NCI-H128 (cell line): ENCODE results near the gene ZNF813.

Source experiments
- DNase-seq: peaks from one replicate; lab custom pipeline; 2025; ENCODE audit not compliant: unreplicated experiment; lab: John Stamatoyannopoulos, UW

ZNF813 gene

DNA sequence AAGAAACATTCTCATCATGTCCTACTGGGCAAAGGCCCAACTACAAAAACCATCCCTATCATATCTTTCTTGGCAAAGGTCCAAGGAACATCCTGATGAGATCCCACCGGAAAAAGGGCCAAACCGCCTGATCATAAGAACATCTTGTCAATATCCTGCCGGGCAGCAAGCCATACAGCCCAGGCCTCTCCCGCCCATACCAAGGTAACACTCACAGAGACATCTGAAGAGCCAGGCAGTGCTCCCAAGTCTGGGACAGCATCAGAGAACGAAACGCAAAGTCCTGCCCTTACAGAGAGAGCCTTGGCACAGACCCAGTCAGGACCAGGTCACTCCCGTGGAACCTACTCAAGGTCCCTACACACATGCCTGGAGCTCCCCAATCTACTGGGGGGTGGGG lies 51.9 kb downstream of the ZNF813 start:
- DNase-seq = no peak

DNA sequence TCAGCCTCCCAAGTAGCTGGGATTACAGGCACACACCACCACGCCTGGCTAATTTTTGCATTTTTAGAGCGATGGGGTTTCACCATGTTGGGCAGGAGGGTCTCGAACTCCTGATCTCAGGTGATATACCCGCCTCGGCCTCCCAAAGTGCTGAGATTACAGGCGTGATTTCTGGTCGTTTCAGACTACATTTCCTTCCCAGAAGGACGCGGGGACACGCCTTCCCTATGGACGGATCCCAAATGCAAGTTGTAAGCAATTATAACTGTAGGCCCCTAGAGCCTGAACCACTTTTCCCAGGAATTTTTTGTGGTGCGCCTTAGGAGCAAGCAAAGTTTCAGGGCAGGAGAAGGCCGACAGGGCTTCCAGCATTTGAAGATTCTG lies 52.6 kb downstream of the ZNF813 start:
- no peak for DNase-seq

DNA sequence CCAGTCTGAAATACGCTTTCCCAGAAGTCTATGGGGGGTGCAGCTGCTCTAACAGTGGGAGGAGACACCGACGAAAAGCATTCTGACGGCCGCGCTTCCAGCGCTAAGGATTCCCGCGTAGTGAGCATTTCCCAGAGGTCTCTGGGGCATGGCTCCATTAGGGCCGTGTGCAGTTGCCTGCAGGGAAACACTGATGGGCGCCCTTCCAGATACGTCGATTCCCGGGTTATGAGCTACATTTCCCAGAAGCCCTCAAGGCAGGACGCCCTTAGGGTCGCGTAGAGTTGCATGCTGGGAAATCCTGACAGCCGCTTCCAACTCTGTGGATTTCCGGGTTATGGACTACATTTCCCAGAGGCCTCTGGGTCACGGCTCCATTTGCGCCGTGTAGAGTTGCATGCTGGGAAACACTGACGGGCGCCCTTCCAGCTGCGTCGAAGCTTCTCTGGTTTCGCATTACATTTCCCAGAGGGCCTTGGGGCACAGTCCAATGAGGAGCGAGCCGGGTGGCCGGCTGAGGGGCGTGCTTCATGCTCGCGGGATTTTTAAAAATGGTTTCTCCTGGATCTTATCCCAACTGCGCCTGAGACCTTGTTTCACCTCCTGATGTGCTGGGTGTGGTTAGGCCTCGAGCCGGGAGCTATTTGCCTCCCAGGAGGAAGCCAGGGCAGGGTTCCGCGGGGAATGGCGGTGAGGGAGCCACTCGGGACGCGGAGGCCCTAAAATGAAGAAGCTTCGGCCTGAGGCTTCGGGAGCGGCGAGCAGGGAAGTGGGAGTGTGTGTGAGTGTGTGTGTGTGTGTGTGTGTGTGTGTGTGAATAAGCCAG lies 53.2 kb downstream of the ZNF813 start:
- DNase-seq = peak; percentile 95

DNA sequence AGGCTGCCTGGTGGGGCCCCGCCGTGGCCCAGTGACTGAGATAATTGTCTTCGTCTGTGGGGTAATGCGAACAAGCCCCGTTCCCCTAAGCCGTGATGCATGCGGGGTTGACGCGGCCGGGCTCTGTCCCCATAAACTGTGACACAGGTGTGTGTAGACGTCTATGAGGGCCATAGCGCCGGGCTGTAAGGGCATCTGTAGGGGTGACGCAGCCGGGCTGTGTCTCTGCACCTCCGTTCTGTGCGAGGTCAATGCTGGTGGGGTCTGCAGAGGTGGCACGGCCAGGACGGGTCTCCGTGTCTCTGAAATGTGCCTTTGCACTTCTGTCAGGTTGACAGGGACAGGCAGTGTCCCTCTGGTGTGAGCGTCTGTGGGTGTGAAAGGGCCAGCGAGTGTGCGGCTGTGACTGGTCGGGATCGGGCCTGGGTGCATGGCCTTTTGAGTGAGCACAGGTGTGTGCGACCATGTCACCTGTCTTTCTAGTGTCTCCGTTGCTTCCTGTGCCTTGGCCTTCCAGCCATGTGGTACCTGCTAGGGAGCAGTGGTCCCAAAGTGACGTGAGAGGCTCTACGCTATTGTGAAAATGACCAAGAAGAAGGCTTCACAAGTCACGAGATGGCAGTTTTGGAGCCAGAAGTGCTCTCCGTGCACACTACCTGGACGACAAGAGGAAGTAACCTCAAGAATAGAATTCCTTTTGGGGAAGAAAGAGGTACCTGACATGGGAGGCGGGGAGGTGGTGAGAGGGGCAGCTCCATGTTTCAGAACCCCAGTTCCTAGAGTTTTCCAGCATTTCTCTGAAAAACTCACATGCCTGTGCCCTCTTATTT lies 54.1 kb downstream of the ZNF813 start:
- DNase-seq = no peak

DNA sequence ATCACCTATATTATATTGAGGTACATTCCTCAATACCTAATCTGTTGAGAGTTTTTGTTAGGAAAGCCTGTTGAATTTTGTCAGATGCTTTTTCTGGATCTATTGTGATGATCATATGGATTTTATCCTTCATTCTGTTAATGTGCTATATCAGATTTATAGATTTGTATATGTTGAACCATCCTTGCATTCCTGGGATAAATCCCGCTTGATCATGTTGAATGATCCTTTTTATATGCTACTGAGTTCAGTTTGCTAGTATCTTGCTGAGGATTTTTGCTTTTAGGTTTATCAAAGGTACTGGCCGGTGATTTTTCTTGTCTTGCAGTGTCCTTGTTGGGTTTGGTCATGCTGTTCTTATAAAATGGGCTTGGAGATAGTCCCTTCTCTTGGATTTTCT lies 58.4 kb downstream of the ZNF813 start:
- no peak for DNase-seq

DNA sequence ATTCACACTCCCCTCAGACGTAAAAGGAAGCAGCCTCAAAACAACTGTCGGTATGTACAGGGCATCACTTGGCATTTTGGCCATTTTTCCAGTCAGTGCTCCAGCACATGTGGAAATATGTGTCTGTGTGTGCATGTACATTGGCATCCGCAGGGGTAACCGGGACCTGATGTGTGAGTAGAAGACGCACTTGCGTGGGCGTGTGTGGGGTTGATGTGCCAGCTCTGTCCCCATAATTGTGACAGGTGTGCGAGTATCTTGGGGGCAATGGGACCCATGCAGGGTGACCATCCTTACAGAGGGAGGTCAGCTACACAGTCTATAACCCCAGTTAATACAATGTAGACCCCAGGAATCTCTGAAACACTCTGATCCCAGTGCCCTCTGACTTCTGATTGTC lies 63.1 kb downstream of the ZNF813 start:
- DNase-seq = no peak

DNA sequence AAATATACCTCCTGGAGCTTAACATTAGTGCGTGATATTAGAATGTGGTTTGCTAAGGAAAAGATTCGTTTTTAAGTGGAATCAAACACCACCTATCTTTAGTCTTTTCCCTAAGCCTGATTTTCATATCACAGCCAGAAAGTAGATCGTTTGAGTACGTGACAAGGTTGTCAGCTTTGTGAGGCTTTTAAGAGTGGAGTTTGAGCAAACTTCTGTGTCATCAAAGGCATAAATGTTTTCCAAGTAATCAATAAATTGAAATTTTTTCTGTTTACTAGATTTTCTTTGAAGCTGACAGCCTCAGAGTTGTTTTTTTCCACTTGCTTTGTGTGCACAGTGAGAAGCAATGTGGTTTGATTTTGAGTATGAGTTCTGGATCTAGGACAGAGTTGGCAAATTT lies 63.9 kb downstream of the ZNF813 start:
- no peak for DNase-seq

DNA sequence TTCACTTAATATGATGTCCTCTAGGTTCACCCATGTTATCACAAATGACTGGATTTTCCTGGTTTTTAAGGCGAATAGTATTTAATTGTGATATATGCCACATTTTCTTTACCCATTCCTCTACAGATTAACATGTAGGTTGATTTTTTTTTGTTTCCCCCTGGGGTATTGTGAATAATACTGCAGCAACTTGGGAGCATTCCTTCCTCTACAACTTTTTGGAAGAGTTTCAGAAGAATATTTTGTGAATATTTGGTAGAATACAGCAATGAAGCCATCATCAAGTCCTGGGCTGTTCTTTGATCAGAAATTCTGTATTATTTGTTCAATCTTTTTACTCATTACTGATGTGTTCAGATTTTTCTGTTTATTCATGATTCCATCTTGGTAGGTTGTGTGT lies 64.8 kb downstream of the ZNF813 start:
- no peak for DNase-seq

DNA sequence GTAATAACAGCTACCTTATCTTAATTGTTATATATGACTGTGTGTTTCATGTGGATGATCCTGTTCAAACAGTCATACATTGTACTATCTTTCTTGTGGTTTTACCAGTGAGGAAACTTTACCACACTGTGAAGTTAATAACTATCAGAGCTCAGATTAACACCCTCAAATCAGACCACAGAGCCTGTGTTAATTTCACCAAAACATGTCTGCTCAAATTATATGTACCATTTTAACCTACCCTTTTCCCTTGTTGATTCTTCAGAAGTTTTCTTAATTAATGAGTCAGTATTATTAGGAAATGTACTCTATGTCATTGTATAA lies 68.7 kb downstream of the ZNF813 start:
- DNase-seq = no peak

DNA sequence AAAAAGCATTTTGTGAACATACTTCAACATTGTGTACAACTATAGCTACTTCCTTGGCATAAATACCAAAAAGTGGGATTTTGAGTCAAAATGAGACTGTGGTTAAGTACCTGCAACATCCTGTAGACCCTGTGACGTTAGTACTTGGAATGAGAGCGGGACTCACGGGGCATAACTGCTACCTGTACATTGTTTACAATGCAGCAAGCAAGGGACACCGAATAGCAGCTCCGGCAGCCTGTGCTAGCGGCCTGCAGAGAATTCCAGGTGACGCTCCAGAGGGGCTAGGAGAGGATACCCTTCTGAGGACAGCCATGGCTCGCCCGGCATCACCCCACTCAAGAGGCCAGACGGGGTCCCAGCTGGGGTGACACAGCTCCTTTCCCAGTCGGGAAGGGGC lies 69.6 kb downstream of the ZNF813 start:
- DNase-seq = no peak

DNA sequence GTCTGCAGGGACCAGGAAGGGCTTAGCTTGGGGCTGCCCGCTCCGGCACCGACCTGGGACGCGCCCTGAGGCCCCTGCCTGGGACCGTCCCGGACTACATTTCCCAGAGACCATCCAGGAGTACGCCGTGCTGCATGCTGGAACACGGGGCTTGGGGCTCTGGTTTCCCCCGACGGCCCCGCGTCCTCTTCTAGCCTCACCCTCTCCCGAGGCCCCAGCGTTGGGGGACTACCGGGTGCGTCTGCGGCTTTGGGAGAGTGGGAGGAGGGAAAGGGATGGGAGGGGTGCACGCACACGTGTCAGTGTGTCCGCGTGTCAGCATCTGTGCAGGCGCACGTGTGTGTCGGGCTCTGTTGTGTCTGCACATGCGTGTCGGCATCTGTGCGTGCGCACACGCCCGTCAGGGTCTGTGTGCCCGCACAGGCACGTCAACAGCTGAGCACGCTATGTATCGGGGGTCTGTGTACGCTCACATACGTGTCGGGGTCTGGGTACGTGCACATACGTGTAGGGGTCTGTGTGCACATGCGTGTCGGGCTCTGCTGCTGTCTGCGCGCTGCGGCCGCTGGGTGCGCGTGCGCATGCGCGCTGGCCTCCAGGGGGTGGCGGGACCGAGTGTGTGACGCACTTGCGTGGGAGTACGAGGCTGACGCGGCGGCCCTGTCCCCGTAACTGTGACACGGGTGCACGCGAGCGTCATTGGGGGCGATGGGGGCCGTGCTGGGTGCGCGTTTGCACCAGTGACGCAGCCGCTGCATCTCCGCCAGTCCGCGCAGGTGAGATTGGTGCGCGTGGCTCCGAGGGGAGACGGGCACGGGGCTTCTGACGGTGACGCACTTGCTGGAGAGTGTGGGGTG lies 70.2 kb downstream of the ZNF813 start, which contains the start of gene ZNF331:
Gene ZNF331, plus strand, starts transcription at position 625 of the 857 bp plus-strand sequence. CDS start 31,232 bp downstream, outside the sequence.
- DNase-seq = no peak

DNA sequence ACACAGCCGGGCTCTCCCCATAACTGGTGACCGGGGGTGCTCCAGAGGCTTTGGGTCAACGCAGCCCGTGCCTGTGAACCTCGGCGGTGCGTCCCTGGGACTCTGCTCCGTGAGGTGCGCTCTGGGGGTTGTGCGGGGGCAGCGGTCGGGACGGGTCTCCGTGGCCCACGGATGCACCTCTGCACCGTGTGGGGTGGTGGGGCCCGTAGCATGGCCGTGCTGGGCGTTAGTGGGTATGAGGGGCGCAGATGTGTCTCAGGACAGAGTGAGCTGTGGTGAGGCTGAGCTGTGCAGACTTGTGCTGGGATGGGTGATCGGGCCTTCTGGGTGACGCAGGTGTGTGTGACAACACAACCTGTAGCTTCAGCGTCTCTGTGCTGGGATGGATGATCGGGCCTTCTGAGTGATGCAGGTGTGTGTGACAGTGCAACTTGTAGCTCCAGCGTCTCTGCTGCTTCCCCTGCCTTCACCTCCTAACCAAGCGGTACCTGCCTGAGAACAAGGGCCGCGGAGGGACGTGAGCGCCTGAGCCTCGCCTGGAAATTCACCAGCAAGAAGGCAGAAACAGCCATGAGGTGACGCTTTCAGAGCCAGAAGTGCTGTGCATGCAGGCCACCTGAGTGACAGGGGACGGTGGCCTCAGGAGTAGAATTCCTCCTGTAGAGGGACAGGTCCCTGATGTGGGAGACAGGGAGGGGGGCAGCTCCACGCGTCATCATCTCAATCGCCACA lies 71.0 kb downstream of the ZNF813 start:
- DNase-seq = no peak

DNA sequence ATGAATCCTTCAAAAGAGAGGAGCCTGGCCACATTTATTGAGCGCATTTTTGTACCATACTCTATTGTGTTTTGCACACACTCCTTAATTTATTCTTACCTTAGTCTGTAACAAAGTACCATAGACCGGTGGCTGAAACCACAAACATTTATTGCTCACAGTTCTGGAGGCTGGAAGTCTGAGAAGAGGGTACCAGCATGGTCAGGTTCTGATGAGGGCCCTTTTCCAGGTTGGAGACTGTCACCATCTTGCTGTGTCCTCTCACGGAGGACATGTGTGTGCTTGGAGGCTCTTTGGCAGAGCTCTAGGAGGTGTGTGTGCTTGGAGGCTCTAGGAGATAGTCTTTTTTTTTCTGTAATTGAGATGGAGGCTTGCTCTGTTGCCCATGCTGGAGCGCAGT lies 72.6 kb downstream of the ZNF813 start:
- DNase-seq = no peak

DNA sequence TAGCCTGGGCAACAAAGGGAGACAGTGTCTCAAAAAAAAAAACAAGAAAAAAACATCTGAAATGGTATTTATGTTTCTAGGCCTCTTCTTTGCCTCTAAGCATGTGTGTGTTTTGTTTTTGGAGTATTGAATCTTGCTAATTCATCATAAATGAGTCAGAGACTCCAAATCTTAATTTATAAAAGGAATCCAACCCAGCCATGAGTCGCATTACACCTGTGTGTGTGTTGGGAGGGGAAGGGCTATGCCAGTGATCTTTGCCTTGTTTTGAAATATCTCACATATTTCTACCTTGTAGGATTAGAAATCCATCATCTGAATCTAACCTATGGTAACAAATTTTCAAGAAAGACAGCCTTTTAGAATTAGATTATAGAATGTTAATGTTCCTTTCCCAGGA lies 74.4 kb downstream of the ZNF813 start:
- no peak for DNase-seq

DNA sequence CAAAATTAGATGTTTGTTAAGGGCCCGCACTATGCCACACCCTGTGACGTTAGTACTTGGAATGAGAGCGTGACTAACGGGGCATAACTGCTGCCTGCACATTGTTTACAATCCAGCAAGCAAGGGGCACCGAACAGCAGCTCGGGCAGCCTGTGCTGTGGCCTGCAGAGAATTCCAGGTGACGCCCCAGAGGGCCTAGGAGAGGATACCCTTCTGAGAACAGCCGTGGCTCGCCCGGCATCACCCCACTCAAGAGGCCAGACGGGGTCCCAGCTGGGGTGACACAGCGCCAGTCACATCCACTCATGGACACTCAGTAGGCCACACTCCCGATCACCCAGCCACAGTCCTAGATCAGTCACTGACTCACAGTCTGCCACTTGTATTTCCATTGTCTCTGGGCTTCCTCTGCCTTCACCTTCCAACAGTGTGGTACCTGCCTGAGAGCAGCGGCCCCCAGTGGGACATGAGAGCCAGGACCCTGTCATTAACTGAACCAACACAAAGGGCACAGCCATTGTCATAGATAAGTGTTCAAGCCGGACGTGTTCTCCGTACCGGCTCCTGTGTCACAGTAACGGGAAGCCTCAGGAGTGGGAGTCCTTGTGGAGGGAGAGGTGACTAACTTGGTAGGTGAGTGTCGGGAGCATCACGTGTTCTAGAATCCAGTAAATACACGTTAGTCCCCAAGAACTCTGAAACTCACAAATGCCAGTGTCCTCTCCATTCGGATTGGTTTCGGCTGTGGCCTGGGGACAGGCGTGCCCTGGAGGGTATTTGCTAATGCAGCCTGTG lies 77.9 kb downstream of the ZNF813 start:
- DNase-seq = no peak
